ENCODE measurements around the gene ZNF679.
"Not testable (repeated sequence)": the region's sequence is repeated elsewhere in the genome, so short reads cannot be mapped to it uniquely, and the experiment has no call there.

ZNF679 gene

DNA sequence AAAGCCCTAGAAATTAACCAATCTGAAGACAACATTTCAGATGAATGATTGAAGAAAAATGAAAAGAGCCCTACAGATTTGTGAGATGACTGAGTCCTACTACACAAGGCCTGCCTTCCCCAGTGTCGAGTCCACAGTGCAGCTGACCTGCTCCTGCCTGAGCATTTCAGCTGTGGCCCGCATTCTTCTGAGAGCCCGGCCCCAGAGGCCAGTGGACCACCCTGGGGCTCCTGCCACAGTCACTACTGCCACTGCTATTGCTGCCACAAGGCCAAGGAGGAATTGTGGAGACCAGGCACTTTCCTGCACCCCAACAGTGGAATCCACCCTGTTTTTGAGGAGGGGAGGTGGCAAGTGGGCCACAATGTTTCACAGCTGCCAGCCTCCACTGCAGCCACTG, 40.9 kb upstream of the ZNF679 start:
- no peak for TF ChIP-seq ZFX (IDR thresholded peaks at IDR 0.05)
- no peak for TF ChIP-seq CTCF (conservative IDR thresholded peaks at IDR 0.05)
- H3K27ac ChIP-seq = no peak overlapping the region

DNA sequence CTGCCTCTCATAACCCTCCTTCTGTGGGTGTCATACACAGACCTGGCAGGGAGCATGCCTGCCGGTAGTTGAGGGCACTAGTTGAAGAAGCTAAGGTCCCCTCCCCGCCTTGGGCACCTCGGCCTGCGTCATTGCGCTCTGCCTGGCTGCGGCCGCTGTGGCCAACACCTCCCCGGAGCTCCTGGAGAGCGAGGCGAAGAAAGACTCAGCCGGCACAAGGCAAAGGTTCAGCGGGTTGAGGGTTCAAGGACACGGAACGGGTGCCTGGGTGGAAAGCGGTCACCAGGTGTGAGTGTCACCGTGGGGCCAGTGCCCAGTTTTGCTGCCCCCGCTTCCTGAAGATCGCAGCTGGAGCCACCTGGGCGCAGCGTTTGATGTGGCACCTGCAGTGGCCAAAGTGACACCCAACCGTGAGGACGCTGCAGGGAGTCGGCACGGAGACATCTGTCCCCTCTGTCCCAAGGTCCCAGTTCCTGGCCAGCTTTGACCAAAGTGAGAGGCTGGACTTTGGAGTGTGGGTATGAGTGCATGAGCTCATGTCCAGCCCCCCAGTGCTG, 36.0 kb upstream of the ZNF679 start:
- no peak overlapping the region for H3K27ac ChIP-seq
- no peak for TF ChIP-seq ZFX (IDR thresholded peaks at IDR 0.05)
- TF ChIP-seq CTCF (conservative IDR thresholded peaks at IDR 0.05) = no peak

DNA sequence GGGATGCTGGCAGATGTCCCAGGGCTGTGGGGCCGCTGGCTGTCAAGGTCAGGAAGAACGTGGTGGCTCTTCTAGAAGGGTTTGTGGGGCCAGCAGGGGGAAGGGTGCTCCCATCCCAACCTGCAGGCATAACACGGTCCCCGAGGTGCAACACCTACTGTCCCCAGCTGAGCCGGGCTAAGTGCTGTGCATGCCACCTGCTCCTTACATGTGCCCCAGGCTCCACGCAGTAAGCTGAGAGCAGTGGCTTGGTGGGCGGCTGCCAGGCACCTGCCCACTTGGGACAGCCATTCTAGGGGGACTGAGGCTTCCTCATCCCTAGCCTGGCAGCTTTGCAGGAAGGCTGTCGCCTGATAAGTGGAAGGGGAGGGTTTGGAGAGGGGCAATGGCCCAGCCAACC, 35.5 kb upstream of the ZNF679 start:
- no peak overlapping the region for H3K27ac ChIP-seq
- TF ChIP-seq ZFX (IDR thresholded peaks at IDR 0.05) (no peak), CTCF (conservative IDR thresholded peaks at IDR 0.05) (no peak)

- TF ChIP-seq CTCF (conservative IDR thresholded peaks at IDR 0.05) (no peak), ZFX (IDR thresholded peaks at IDR 0.05) (no peak)
- H3K27ac ChIP-seq = no peak within 1 kb of the TSS
Measured at GRCh38 chr7:64206903-64207302, 21.4 kb upstream of the ZNF679 start, which contains the start of gene ZNF735. ZNF735 (plus strand) TSS chr7:64207203; CDS start chr7:64207203, 0 bp downstream.

GRCh38 chr7:64219710-64220298, 8.5 kb upstream of the ZNF679 start:
- H3K27ac ChIP-seq = not testable (repeated sequence)

DNA sequence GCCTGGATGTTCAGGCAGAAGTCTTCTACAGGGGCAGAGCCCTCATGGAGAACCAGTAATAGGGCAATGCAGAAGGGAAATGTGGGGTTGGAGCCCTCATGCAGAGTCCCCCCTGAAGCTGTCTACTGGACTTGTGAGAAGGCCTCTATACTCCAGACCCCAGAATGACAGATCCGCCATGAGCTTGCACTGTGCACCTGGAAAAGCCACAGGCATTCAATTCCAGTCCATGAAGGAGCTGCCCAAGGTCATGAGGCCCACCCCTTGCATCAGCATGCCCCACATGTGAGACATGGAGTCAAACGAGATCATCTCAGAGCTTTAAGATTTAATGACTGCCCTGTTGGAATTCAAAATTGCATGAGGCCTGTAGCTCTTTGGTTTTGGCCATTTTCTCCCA, 4.9 kb upstream of the ZNF679 start:
- no peak overlapping the region for H3K27ac ChIP-seq
- TF ChIP-seq CTCF (conservative IDR thresholded peaks at IDR 0.05) (no peak), ZFX (IDR thresholded peaks at IDR 0.05) (no peak)

- no peak overlapping the region for H3K27ac ChIP-seq
- TF ChIP-seq ZFX (IDR thresholded peaks at IDR 0.05) (no peak), CTCF (conservative IDR thresholded peaks at IDR 0.05) (no peak)
Measured at GRCh38 chr7:64266341-64266919, 38.2 kb downstream of the ZNF679 start.

GRCh38 chr7:64277630-64278029, 49.4 kb downstream of the ZNF679 start:
- no peak for TF ChIP-seq CTCF (conservative IDR thresholded peaks at IDR 0.05)
- TF ChIP-seq ZFX (IDR thresholded peaks at IDR 0.05) = no peak
- H3K27ac ChIP-seq = no peak overlapping the region
